GM12801 (cell line): Measurements from ENCODE around the gene ID4.

Source experiments
- CTCF ChIP-seq: IDR thresholded peaks from one replicate; pipeline ENCODE4 v1.5.1; 2011; ENCODE audit warnings: control low read depth; ENCODE audit not compliant: insufficient read length; ENCODE audit errors: extremely low read depth

ID4 gene

GRCh38 chr6:19836799-19837510 is at the start of gene ID4:
TSS of gene ID4 (plus strand) at chr6:19837370. CDS start at chr6:19837755, 385 bp downstream.
- TF ChIP-seq CTCF, result no peak

GRCh38 chr6:19788686-19789085 is 48.5 kb upstream of the ID4 start:
- no peak for TF ChIP-seq CTCF

- TF ChIP-seq CTCF, result no peak
These were observed 47.9 kb upstream of the ID4 start for GRCh38 chr6:19789100-19789803.

GRCh38 chr6:19791267-19791666 is 45.9 kb upstream of the ID4 start:
- no peak for TF ChIP-seq CTCF

GRCh38 chr6:19795211-19795610 is 42.0 kb upstream of the ID4 start:
- TF ChIP-seq CTCF, result no peak

GRCh38 chr6:19796452-19796851 is 40.7 kb upstream of the ID4 start:
- no peak for TF ChIP-seq CTCF

- TF ChIP-seq CTCF, result no peak
These were observed 38.8 kb upstream of the ID4 start for GRCh38 chr6:19798362-19798761.
